DND-41 (cell line): Measurements from ENCODE around the gene ASTE1.

ENCODE experiments used
- CTCF ChIP-seq: IDR thresholded peaks from 2 replicates; pipeline ENCODE4 v1.5.1; 2012; ENCODE audit warnings: borderline replicate concordance, low read length, moderate library complexity, mild to moderate bottlenecking; ENCODE audit not compliant: poor library complexity, severe bottlenecking; ENCODE audit errors: extremely low read depth
- EZH2 ChIP-seq: IDR thresholded peaks from 3 replicates; pipeline ENCODE4 v1.6.1; 2012; ENCODE audit warnings: borderline replicate concordance, low read depth, mild to moderate bottlenecking, moderate library complexity, low read length, inconsistent platforms; ENCODE audit not compliant: severe bottlenecking

GRCh38 chr3:131031660-131032059, 5.0 kb upstream of the ASTE1 start:
- no peak for TF ChIP-seq CTCF
- TF ChIP-seq EZH2, result no peak
